Lower leg skin (tissue), 4 donors: Measurements from ENCODE around the gene MFSD6L. TPM values are rescaled to one million over a fixed set of nuclear protein-coding genes. Genes with fewer than 3 reads are reported as not detected.

Experiments
- DNase-seq, 2 donors: peaks; one replicate each; pipeline ENCODE4 v3.0.0-alpha.2; 2019; ENCODE audit warnings: low spot score in 2 of 2
- H3K4me3 ChIP-seq: fragments of 200-600 bp; sonication (generic); 2 replicates; pipeline ENCODE4 v1.5.1; 2017; ENCODE audit warnings: mild to moderate bottlenecking, low read depth; ENCODE audit not compliant: poor library complexity, severe bottlenecking
- POLR2A ChIP-seq, 2 donors: fragments of 450-650 bp; IDR thresholded peaks; one replicate each; pipeline ENCODE4 v1.6.1; 2016 to 2017; ENCODE audit warnings: antibody characterized with exemption in 2 of 2, mild to moderate bottlenecking in 1 of 2, moderate library complexity in 1 of 2
- WGBS, 2 donors: methylation state at CpG; one replicate each; pipeline ENCODE4 v1.1.5; 2018; 5-methylcytosine and 5-hydroxymethylcytosine counted together
- intact Hi-C: fragments of 100-400 bp; cut with DNase I; formaldehyde crosslinking; loops from one replicate; pipeline ENCODE4 v1.15.0; 2023; ENCODE audit warnings: low total_unique reads
- total RNA-seq, 4 donors: library from RNA; depleted of rRNA; stranded (reverse); fragments of >200 nt; gene quantifications; one replicate each; pipeline ENCODE4 v1.1.0, GENCODE V29; 2016
- TF ChIP-seq, protein P1 (sequence below), 3 donors: fragments of 450-650 bp; IDR thresholded peaks; one replicate each; pipeline ENCODE4 v1.5.1; 2016; ENCODE audit warnings: antibody characterized with exemption in 3 of 3, mild to moderate bottlenecking in 3 of 3, moderate library complexity in 2 of 3

The MFSD6L gene
- total RNA-seq, 4 donors from 2014 or later = 0.19 to 0.23 TPM; not detected in 2

DNA sequence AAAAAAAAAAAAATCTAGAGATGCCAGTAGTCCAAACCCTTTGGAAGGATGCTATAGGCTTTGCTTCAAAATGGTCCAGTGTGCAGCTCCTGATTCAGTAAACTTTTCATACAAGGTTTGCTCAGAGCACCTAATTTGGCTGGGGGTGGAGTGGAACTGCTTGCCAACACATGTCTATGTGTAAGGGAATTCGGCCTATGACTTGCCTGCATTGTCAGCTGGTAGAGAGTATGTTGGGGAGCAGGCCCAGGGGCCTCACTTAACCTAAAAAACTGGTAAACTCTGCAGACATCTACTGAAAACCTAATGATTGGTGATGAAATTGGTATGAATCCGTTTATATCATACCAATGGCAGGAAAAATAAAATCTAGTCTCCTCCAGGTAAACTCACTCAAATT is 1.5 kb upstream of the MFSD6L start:
- 48 to 49% methylated on average over 2 of the region's 2 CpGs for WGBS, 2 donors

DNA sequence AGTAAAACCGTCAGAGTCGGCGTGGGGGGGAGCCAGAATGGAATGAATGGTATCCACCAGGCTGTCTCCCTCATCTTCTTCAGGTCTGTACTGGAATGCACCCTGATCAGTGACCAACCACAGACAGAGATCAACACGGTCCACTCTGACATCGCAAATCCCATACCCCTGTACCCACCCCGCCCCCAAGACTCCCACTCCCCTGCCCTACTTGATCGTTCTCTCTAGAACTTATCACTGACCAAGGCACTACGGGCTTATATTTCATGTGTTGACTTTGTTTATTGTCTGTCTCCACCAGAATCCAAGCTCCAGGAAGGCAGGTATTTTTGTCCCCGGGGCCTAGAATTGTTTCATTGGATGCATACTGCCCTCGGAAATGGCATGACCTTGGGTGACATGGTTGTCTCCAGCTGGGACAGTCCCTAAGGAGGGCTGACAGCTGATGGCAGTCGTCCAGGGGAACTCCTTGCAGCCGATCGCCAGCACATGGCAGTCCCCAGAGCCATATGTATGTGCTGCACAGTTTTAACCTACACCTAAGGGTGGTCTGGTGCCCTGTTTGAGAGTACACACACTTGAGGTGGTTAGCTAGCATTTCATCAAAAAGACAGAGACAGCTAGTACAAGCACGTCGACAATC is 526 bp upstream of the MFSD6L start:
- no peak overlapping the region for H3K4me3 ChIP-seq
- 43 to 50% methylated on average over 15 of the region's 15 CpGs for WGBS, 2 donors
- peak in 1 of 2 donors; percentile 63 for DNase-seq
- TF ChIP-seq POLR2A (IDR thresholded peaks at IDR 0.05) = no peak
- TF ChIP-seq, protein P1, sequence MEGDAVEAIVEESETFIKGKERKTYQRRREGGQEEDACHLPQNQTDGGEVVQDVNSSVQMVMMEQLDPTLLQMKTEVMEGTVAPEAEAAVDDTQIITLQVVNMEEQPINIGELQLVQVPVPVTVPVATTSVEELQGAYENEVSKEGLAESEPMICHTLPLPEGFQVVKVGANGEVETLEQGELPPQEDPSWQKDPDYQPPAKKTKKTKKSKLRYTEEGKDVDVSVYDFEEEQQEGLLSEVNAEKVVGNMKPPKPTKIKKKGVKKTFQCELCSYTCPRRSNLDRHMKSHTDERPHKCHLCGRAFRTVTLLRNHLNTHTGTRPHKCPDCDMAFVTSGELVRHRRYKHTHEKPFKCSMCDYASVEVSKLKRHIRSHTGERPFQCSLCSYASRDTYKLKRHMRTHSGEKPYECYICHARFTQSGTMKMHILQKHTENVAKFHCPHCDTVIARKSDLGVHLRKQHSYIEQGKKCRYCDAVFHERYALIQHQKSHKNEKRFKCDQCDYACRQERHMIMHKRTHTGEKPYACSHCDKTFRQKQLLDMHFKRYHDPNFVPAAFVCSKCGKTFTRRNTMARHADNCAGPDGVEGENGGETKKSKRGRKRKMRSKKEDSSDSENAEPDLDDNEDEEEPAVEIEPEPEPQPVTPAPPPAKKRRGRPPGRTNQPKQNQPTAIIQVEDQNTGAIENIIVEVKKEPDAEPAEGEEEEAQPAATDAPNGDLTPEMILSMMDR (IDR thresholded peaks at IDR 0.05) = no peak
- intact Hi-C loops = no loop called here

More for the DNA sequence above, 1.5 kb upstream of the MFSD6L start:
- DNase-seq = no peak
- intact Hi-C loops = no loop called here
- no peak overlapping the region for H3K4me3 ChIP-seq
- no peak for TF ChIP-seq POLR2A (IDR thresholded peaks at IDR 0.05)
- TF ChIP-seq, protein P1 (IDR thresholded peaks at IDR 0.05) = no peak

DNA sequence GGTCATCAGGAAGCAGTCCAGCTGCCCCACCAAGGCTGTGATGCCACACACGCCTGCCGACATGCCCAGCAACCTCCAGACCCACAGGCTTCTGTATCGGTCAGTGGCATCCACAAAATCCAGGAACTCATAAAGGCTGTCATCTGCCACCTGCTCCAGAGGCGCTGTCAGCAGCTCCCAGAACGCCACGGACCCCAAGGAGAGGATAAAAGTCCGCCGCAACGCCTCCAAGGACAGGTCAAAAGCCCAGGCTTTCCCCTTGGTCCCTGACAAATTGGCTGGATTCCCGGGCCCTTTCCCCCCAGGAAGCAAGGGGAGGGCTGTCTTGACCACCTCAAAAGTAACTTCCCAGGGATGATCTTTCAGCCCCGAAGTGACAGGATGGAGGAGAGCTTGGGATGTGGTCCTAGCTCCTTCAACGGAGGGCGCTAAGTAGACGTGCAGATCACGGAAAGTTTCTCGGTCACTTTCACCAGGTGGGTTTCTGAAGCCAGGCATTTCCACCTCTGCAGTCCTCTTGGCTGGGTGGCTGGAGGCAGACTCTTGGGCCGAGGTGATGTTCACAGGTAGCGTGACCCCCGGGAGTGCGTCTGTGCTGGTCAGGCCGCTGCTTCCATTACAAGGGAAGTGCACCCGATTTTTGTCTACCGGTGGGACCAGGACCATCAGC is 854 bp downstream of the MFSD6L start:
- TF ChIP-seq, protein P1 (IDR thresholded peaks at IDR 0.05) = no peak
- no peak for TF ChIP-seq POLR2A (IDR thresholded peaks at IDR 0.05)
- intact Hi-C loops = no loop called here
- peak in 1 of 2 donors; percentile 60 for DNase-seq
- no peak overlapping the region for H3K4me3 ChIP-seq
- WGBS, 2 donors = 73 to 78% methylated on average over 23 of the region's 23 CpGs

DNA sequence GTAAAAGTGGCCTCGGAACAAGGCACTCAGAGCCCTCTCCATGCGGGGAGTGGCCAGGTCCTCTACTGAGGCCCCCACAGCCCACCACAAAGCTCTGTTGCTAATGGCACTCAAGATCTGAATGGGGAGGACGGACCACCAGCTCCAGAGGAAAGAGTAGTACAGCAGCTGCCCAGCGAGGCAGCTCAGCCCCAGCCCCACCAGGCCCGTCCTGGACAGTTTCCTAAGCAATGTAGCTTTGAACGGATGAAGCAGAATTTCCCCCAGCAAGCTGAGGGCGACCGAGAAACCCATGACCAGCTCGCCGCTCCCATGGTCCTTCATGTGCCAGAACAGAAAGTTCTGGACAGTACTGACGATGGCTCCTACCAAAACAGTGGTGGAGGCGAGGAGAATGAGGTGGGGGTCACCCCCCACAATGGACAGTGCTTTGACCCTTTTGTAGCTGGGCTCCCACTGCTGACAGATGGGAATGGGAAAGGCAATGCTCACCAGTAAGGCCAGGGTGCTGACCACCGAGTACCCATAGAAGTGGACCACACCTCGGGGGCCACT is 1.5 kb downstream of the MFSD6L start:
- DNase-seq = peak in 1 of 2 donors; percentile 80
- no peak overlapping the region for H3K4me3 ChIP-seq
- intact Hi-C loops = no loop called here
- WGBS, 2 donors = 87 to 91% methylated on average over 9 to 13 of the region's 14 CpGs
- TF ChIP-seq POLR2A (IDR thresholded peaks at IDR 0.05) = no peak
- TF ChIP-seq, protein P1 (IDR thresholded peaks at IDR 0.05) = no peak

DNA sequence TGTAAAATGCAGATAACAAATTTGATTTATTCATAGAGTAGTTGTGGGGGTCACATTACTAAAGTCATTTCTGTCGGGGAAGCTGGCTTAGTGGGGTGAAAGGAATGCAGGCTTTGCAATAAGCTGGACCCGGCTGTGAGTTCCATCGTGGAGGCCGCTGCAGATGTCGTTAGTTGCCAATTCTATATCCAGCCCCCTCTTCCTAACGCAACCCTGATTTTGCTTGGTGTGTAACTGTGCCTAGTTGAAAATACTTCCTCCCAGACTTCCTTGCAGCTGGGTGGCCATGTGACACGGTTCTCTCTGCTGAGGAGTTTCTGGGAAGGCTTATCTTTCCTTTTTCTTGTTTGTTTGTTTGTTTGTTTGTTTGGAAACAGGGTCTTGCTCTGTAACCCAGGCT is 4.5 kb downstream of the MFSD6L start:
- WGBS, 2 donors = 40 to 55% methylated on average over 7 of the region's 7 CpGs
- peak in 1 of 2 donors; percentile 48 for DNase-seq
- TF ChIP-seq POLR2A (IDR thresholded peaks at IDR 0.05) = no peak
- TF ChIP-seq, protein P1 (IDR thresholded peaks at IDR 0.05) = no peak
- H3K4me3 ChIP-seq = no peak overlapping the region
- intact Hi-C loops = no loop called here
